A673 (cell line): ENCODE data around the gene PDSS1.

Experiments
- CTCF ChIP-seq: fragments of 300-800, 200-600 bp; sonication (generic); conservative IDR thresholded peaks from 2 replicates; pipeline ENCODE4 v1.5.1; 2017; ENCODE audit warnings: low read depth, mild to moderate bottlenecking, antibody characterized with exemption, low read length, moderate library complexity, mixed read lengths
- EZH2 ChIP-seq: fragments of 200-600 bp; sonication (generic); IDR thresholded peaks from 2 replicates; pipeline ENCODE4 v1.6.1; 2017; ENCODE audit warnings: borderline replicate concordance, low read depth, mild to moderate bottlenecking, mixed read lengths, antibody characterized with exemption, low read length; ENCODE audit not compliant: poor library complexity, severe bottlenecking

- no peak for TF ChIP-seq CTCF
- TF ChIP-seq EZH2: no peak
Observed at GRCh38 chr10:26773633-26774032, 76.1 kb downstream of the PDSS1 start.
